Esophagus squamous epithelium (tissue), 5 donors: Measurements from ENCODE around the gene SLC2A13. TPM values are rescaled to one million over a fixed set of nuclear protein-coding genes. Genes with fewer than 3 reads are reported as not detected.
"Not testable (repeated sequence)": the region's sequence is repeated elsewhere in the genome, so short reads cannot be mapped to it uniquely, and the experiment has no call there.

Experiments
- DNase-seq: peaks from one replicate; lab custom pipeline; 2025; lab: John Stamatoyannopoulos, UW
- H3K27ac ChIP-seq, 4 donors: fragments of 200-600 bp; sonication (generic); one replicate each; pipeline ENCODE4 v1.5.1; 2016 to 2019; ENCODE audit warnings: mild to moderate bottlenecking in 1 of 4
- H3K27me3 ChIP-seq, 4 donors: fragments of 200-600 bp; sonication (generic); 1 replicate in 3 of 4; 2 replicates in 1 of 4; pipeline versions ENCODE4 v1.5.1 to v1.6.0; 2017 to 2021; ENCODE audit warnings: antibody characterized with exemption in 1 of 4
- H3K36me3 ChIP-seq, 3 donors: fragments of 200-600 bp; sonication (generic); one replicate each; pipeline ENCODE4 v1.5.1; 2016 to 2019
- H3K4me1 ChIP-seq, 3 donors: fragments of 200-600 bp; sonication (generic); one replicate each; pipeline ENCODE4 v1.5.1; 2017 to 2019
- H3K4me3 ChIP-seq, 4 donors: fragments of 200-600 bp; sonication (generic); 1 replicate in 3 of 4; 2 replicates in 1 of 4; pipeline ENCODE4 v1.5.1; 2016 to 2019; ENCODE audit warnings: mild to moderate bottlenecking in 2 of 4, moderate library complexity in 1 of 4
- H3K9me3 ChIP-seq, 3 donors: fragments of 200-600 bp; sonication (generic); one replicate each; pipeline ENCODE4 v1.5.1; 2016 to 2019
- POLR2A ChIP-seq, 4 donors: fragments of 450-650 bp; IDR thresholded peaks; one replicate each; pipeline ENCODE4 v1.6.1; 2017; ENCODE audit warnings: antibody characterized with exemption in 4 of 4, mild to moderate bottlenecking in 4 of 4, moderate library complexity in 3 of 4
- WGBS, 2 donors: methylation state at CpG; one replicate each; pipeline ENCODE4 v1.1.5; 2018; 5-methylcytosine and 5-hydroxymethylcytosine counted together
- intact Hi-C: fragments of 100-400 bp; cut with DNase I; formaldehyde crosslinking; loops from one replicate; pipeline ENCODE4 v1.15.0; 2022
- total RNA-seq, 4 donors: library from RNA; depleted of rRNA; stranded (reverse); fragments of >200 nt; gene quantifications; one replicate each; pipeline ENCODE4 v1.1.0, GENCODE V29; 2016
- TF ChIP-seq, protein P1 (sequence below), 6 experiments: fragments of 450-650 bp in 4 of 6; fragments of 200-600 bp in 2 of 6; sonication (generic) in 2 of 6; IDR thresholded peaks; one replicate each; pipeline ENCODE4 v1.5.1; 2016 to 2019; ENCODE audit warnings: antibody characterized with exemption in 6 of 6, mild to moderate bottlenecking in 4 of 6, moderate library complexity in 4 of 6
- donor health status: DM: yes; HTN: yes; CAD: no.

The SLC2A13 gene
- total RNA-seq, 4 donors from 2014 or later: 2.6 to 10.5 (median 4.0) TPM

GRCh38 chr12:39815746-39816145 lies 290.1 kb downstream of the SLC2A13 start:
- H3K9me3 ChIP-seq: no peaks in the 10 kb centered on the region
- no peak overlapping the region for H3K4me3 ChIP-seq
- no peaks in the 10 kb centered on the region for H3K4me1 ChIP-seq
- H3K27ac ChIP-seq: no peak overlapping the region
- WGBS, 2 donors: 92 to 96% methylated on average over 2 of the region's 2 CpGs
- intact Hi-C loops: no loop called here
- TF ChIP-seq, protein P1, sequence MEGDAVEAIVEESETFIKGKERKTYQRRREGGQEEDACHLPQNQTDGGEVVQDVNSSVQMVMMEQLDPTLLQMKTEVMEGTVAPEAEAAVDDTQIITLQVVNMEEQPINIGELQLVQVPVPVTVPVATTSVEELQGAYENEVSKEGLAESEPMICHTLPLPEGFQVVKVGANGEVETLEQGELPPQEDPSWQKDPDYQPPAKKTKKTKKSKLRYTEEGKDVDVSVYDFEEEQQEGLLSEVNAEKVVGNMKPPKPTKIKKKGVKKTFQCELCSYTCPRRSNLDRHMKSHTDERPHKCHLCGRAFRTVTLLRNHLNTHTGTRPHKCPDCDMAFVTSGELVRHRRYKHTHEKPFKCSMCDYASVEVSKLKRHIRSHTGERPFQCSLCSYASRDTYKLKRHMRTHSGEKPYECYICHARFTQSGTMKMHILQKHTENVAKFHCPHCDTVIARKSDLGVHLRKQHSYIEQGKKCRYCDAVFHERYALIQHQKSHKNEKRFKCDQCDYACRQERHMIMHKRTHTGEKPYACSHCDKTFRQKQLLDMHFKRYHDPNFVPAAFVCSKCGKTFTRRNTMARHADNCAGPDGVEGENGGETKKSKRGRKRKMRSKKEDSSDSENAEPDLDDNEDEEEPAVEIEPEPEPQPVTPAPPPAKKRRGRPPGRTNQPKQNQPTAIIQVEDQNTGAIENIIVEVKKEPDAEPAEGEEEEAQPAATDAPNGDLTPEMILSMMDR (IDR thresholded peaks at IDR 0.05): no peak
- TF ChIP-seq POLR2A (IDR thresholded peaks at IDR 0.05): no peak
- no peak for DNase-seq
- no peaks in the 10 kb centered on the region for H3K36me3 ChIP-seq
- no peaks in the 10 kb centered on the region for H3K27me3 ChIP-seq

DNA sequence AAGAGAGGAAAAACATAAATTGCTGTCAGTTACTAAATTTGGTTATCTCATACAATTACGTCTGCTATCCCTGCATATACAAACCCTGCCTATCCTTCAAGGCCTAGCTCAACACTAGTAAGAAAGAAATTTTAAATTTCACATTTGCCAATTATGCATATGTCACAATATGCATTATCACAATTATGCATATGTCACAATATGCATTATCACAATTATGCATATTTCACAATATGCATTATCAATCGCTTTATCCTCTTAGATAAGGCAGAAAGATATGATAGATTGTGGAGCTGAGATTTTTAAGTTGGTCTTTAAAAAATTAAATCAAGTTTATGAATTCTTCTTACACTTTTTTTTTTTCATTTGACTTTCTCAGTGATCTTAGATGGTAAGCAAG lies 291.3 kb downstream of the SLC2A13 start:
- H3K27me3 ChIP-seq: no peaks in the 10 kb centered on the region
- no peaks in the 10 kb centered on the region for H3K36me3 ChIP-seq
- H3K4me3 ChIP-seq: no peak overlapping the region
- no peak overlapping the region for H3K27ac ChIP-seq
- intact Hi-C loops: no loop called here
- no peaks in the 10 kb centered on the region for H3K9me3 ChIP-seq
- DNase-seq: no peak
- TF ChIP-seq, protein P1 (IDR thresholded peaks at IDR 0.05): no peak
- TF ChIP-seq POLR2A (IDR thresholded peaks at IDR 0.05): no peak
- WGBS, 2 donors: 44 to 63% methylated on average over 2 of the region's 2 CpGs
- H3K4me1 ChIP-seq: no peaks in the 10 kb centered on the region

GRCh38 chr12:39813776-39814175 lies 292.1 kb downstream of the SLC2A13 start:
- DNase-seq: no peak
- intact Hi-C loops: no loop called here
- Histone ChIP-seq H3K27ac (no peak overlapping the region), H3K9me3 (no peaks in the 10 kb centered on the region), H3K4me1 (no peaks in the 10 kb centered on the region), H3K4me3 (no peak overlapping the region), H3K36me3 (no peaks in the 10 kb centered on the region), H3K27me3 (no peaks in the 10 kb centered on the region)
- 69% methylated on average over 5 of the region's 5 CpGs for WGBS, 2 donors
- TF ChIP-seq, protein P1 (IDR thresholded peaks at IDR 0.05): no peak
- no peak for TF ChIP-seq POLR2A (IDR thresholded peaks at IDR 0.05)

DNA sequence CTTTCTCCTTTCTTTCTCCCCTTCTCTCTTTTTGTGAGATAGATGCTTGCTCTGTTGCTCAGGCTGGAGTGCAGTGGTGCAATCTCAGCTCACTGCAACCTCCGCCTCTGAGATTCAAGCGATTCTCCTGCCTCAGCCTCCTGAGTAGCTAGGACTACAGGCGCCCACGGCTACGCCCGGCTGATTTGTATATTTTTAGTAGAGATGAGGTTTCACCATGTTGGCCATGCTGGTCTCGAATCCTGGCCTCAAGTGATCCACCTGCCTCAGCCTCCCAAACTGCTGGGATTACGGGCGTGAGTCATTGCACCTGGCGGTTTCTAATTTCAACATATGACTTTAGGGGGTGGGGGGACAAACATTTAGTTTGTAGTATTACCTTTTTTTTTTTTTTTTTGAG lies 293.4 kb downstream of the SLC2A13 start:
- H3K4me1 ChIP-seq, intact Hi-C loops, H3K27me3 ChIP-seq, DNase-seq, H3K27ac ChIP-seq, H3K36me3 ChIP-seq, H3K4me3 ChIP-seq, H3K9me3 ChIP-seq: not testable (repeated sequence)
- 92 to 96% methylated on average over 10 of the region's 10 CpGs for WGBS, 2 donors

DNA sequence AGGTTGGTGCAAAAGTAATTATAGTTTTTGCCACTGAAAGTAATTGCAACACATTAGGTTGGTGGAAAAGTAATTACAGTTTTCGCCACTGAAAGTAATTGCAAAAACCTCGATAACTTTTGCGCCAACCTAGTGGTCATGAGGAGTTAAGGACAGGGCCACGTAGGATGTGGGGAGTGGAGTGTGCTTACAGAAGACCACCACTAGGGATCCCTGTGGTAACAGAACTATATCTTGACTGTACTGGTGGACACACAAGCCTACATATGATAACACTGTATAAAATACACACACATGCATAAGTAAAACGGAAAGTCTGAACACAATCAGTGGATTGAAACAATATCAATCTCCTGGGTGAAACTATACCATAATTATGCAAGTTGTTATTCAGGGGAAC lies 298.8 kb downstream of the SLC2A13 start:
- Histone ChIP-seq H3K36me3 (no peaks in the 10 kb centered on the region), H3K4me1 (no peaks in the 10 kb centered on the region), H3K27me3 (no peaks in the 10 kb centered on the region), H3K9me3 (no peaks in the 10 kb centered on the region), H3K4me3 (no peak overlapping the region), H3K27ac (no peak overlapping the region)
- intact Hi-C loops: no loop called here
- WGBS, 2 donors: 85 to 88% methylated on average over 5 of the region's 5 CpGs
- TF ChIP-seq POLR2A (IDR thresholded peaks at IDR 0.05): no peak
- TF ChIP-seq, protein P1 (IDR thresholded peaks at IDR 0.05): no peak
- DNase-seq: no peak

GRCh38 chr12:39805651-39806050 lies 300.2 kb downstream of the SLC2A13 start:
- no peak for DNase-seq
- WGBS, 2 donors: 52 to 63% methylated on average over 2 of the region's 2 CpGs
- Histone ChIP-seq H3K9me3 (no peaks in the 10 kb centered on the region), H3K27ac (no peak overlapping the region), H3K4me3 (no peak overlapping the region), H3K36me3 (no peaks in the 10 kb centered on the region), H3K4me1 (no peaks in the 10 kb centered on the region), H3K27me3 (no peaks in the 10 kb centered on the region)
- TF ChIP-seq POLR2A (IDR thresholded peaks at IDR 0.05): no peak
- TF ChIP-seq, protein P1 (IDR thresholded peaks at IDR 0.05): no peak
- intact Hi-C loops: no loop called here
